ENCODE data around the gene KCTD19. TPM values are rescaled to one million over a fixed set of nuclear protein-coding genes. Genes with fewer than 3 reads are reported as not detected.

Gene KCTD19
- total RNA-seq, 1 experiment from 2014 or later = 0.32 TPM

- no peak overlapping the region for H3K27ac ChIP-seq (ENCODE audit: low read depth, low read length, poor library complexity, severe bottlenecking)
- H3K27me3 ChIP-seq (replicated peaks; ENCODE audit: insufficient read depth, low read depth, low read length, poor library complexity) = no peaks in the 10 kb centered on the region
- no TSS peak for BruUV-seq (replicated peaks)
- TF ChIP-seq EZH2 (IDR thresholded peaks at IDR 0.05; ENCODE audit: borderline replicate concordance, low read depth, low read length, poor library complexity, severe bottlenecking) = no peak
- TF ChIP-seq, protein P1, sequence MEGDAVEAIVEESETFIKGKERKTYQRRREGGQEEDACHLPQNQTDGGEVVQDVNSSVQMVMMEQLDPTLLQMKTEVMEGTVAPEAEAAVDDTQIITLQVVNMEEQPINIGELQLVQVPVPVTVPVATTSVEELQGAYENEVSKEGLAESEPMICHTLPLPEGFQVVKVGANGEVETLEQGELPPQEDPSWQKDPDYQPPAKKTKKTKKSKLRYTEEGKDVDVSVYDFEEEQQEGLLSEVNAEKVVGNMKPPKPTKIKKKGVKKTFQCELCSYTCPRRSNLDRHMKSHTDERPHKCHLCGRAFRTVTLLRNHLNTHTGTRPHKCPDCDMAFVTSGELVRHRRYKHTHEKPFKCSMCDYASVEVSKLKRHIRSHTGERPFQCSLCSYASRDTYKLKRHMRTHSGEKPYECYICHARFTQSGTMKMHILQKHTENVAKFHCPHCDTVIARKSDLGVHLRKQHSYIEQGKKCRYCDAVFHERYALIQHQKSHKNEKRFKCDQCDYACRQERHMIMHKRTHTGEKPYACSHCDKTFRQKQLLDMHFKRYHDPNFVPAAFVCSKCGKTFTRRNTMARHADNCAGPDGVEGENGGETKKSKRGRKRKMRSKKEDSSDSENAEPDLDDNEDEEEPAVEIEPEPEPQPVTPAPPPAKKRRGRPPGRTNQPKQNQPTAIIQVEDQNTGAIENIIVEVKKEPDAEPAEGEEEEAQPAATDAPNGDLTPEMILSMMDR (conservative IDR thresholded peaks at IDR 0.05; ENCODE audit: low read depth, low read length) = no peak
- CTCF ChIA-PET = no interaction called here
- no peaks in the 10 kb centered on the region for H3K36me3 ChIP-seq (ENCODE audit: insufficient read depth, low read length, poor library complexity, severe bottlenecking)
- no peak overlapping the region for H3K4me3 ChIP-seq (ENCODE audit: low read depth, low read length, poor library complexity, severe bottlenecking)
- POLR2A ChIA-PET (ENCODE audit: low non-redundant PET) = no interaction called here
- no peaks in the 10 kb centered on the region for H3K4me1 ChIP-seq (ENCODE audit: insufficient read depth, low read length, poor library complexity, severe bottlenecking)
- H3K9me3 ChIP-seq (ENCODE audit: low read depth, low read length, poor library complexity, severe bottlenecking) = no peaks in the 10 kb centered on the region
- DNase-seq (ENCODE audit: low spot score) = no peak
- intact Hi-C loops (cut with micrococcal nuclease; ENCODE audit: unreplicated experiment) = no loop called here
Observed at GRCh38 chr16:67299269-67299668, 27.3 kb downstream of the KCTD19 start.

DNA sequence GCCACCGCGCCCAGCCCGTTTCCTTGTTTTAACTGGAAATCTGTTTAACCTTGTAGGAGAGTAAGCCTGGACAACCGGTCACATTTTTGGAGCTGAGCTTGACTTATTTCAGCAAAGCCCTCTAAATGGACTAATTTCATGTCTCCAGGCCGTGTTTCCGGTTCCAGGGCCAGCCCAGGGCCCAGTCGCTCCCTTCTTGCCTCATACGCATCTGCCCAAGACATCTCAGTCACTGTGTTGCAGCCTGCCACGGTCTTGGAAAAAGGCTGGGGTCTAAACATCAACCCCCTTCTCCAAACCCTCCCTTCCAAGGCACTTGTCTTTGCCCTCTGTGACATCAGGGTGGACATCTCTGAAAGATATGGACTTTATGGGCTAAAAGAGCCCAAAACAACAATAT lies 28.3 kb downstream of the KCTD19 start:
- no peak for DNase-seq (ENCODE audit: low spot score)
- ChIA-PET POLR2A (ENCODE audit: low non-redundant PET) (interaction anchor here (0.6 kb wide), 1 partner anchor 276 kb away, joined by 8 read pairs; no protein-coding TSS in a partner anchor), CTCF (interaction anchor here (0.6 kb wide), 1 partner anchor 45 kb away, joined by 3 read pairs; no protein-coding TSS in a partner anchor)
- no peak for TF ChIP-seq EZH2 (IDR thresholded peaks at IDR 0.05; ENCODE audit: borderline replicate concordance, low read depth, low read length, poor library complexity, severe bottlenecking)
- TF ChIP-seq, protein P1 (conservative IDR thresholded peaks at IDR 0.05; ENCODE audit: low read depth, low read length) = no peak
- no peaks in the 10 kb centered on the region for H3K36me3 ChIP-seq (ENCODE audit: insufficient read depth, low read length, poor library complexity, severe bottlenecking)
- H3K27ac ChIP-seq (ENCODE audit: low read depth, low read length, poor library complexity, severe bottlenecking) = no peak overlapping the region
- intact Hi-C loops (cut with micrococcal nuclease; ENCODE audit: unreplicated experiment) = no loop called here
- BruUV-seq (replicated peaks) = no TSS peak
- no peaks in the 10 kb centered on the region for H3K4me1 ChIP-seq (ENCODE audit: insufficient read depth, low read length, poor library complexity, severe bottlenecking)
- H3K9me3 ChIP-seq (ENCODE audit: low read depth, low read length, poor library complexity, severe bottlenecking) = no peaks in the 10 kb centered on the region
- H3K27me3 ChIP-seq (replicated peaks; ENCODE audit: insufficient read depth, low read depth, low read length, poor library complexity) = no peaks in the 10 kb centered on the region
- no peak overlapping the region for H3K4me3 ChIP-seq (ENCODE audit: low read depth, low read length, poor library complexity, severe bottlenecking)

- H3K27ac ChIP-seq (ENCODE audit: low read depth, low read length, poor library complexity, severe bottlenecking) = no peak overlapping the region
- DNase-seq (ENCODE audit: low spot score) = no peak
- H3K27me3 ChIP-seq (replicated peaks; ENCODE audit: insufficient read depth, low read depth, low read length, poor library complexity) = no peaks in the 10 kb centered on the region
- TF ChIP-seq EZH2 (IDR thresholded peaks at IDR 0.05; ENCODE audit: borderline replicate concordance, low read depth, low read length, poor library complexity, severe bottlenecking) = no peak
- TF ChIP-seq, protein P1 (conservative IDR thresholded peaks at IDR 0.05; ENCODE audit: low read depth, low read length) = no peak
- H3K36me3 ChIP-seq (ENCODE audit: insufficient read depth, low read length, poor library complexity, severe bottlenecking) = no peaks in the 10 kb centered on the region
- ChIA-PET CTCF (interaction anchor here (0.9 kb wide), 1 partner anchor 36 kb away, joined by 3 read pairs; no protein-coding TSS in a partner anchor), POLR2A (ENCODE audit: low non-redundant PET) (no interaction called here)
- intact Hi-C loops (cut with micrococcal nuclease; ENCODE audit: unreplicated experiment) = no loop called here
- H3K4me3 ChIP-seq (ENCODE audit: low read depth, low read length, poor library complexity, severe bottlenecking) = no peak overlapping the region
- H3K4me1 ChIP-seq (ENCODE audit: insufficient read depth, low read length, poor library complexity, severe bottlenecking) = no peaks in the 10 kb centered on the region
- H3K9me3 ChIP-seq (ENCODE audit: low read depth, low read length, poor library complexity, severe bottlenecking) = no peaks in the 10 kb centered on the region
- BruUV-seq (replicated peaks) = no TSS peak
Observed at GRCh38 chr16:67296420-67296819, 30.1 kb downstream of the KCTD19 start.
